GM18502 (cell line): ENCODE measurements around the gene IGIP.

Experiments used
- ATAC-seq: cut with Tn5 transposase; IDR thresholded peaks from one replicate; pipeline ENCODE4 v1.9.1; 2021; ENCODE audit warnings: mild to moderate bottlenecking; ENCODE audit not compliant: unreplicated experiment, poor library complexity

IGIP gene

DNA sequence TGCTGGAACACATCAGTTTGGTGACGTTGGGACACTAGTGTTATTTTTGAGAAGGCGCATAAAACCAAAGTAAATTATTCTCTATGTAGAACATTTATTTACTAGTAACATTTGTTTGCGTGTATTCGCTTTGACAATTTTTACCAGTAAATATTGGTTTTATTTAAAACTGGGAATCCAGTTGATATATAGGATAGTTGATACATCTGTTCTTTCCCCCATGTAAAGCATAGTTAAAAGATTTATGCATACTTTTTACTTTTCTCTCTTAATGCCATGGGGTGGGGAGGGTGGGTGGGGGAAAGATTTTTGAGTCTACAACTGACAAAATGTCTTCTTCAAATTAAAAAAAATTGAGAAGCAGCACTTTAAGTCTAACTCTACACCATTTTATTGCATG lies at the start of gene IGIP:
IGIP (plus strand) TSS at position 301 of the 400 bp plus-strand sequence. CDS start 2,540 bp downstream, outside the sequence.
- ATAC-seq, result no peak

DNA sequence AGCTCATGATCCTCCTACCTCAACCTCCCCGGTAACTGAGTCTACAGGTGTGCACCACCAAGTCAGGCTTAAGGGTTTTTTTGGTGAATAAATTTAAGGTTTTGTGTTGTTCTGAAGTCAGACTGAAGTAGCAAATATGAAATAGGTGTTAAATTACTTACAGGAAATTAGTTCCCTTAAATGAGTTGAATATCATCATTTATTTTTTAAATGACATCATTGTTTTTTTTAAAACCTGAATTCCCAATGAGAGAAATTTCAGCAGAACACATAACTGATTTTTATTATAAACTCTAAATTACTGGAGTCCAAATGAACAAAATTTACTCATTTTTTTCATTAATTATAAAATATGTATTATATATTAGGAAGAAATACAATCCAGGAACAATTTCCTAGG lies 49.6 kb upstream of the IGIP start:
- no peak for ATAC-seq

DNA sequence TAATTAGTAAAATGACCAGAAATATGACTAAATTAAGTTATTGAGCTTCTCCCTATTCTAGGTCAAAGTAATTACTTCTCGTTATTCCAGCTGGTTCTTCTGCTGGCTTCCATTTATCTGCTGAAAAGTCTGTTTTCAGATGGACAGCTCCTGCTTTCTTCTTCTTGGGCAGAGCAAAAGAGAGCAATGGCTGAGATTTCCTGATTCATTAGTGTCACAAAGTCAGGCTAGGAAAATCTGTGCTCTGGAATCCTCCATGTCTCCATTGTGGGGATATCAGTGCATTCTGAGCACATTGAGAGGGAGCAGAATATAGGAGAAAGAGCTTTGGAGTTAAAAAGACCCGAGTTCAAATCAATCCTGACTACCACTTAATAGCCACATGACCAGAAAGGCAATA lies 48.9 kb upstream of the IGIP start:
- ATAC-seq, result no peak

DNA sequence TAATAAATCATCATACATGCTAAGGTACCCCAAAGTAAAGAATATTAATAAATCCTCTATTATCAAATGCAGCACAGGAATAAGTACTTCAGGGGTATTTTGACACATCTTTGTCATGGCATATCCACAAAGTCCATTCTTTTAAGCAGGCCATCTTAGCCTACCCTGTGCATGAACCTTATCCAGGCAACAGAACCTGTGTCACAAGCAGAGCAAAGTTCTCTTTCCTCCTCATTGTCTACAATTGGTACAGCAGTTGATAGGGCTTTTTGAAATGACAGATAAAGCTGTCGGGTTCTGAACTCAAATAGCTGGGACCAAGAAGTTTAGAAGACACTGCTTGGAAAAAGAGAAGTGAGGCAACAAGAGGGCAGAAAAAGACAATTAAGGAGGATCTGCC lies 42.6 kb upstream of the IGIP start:
- ATAC-seq, result no peak

DNA sequence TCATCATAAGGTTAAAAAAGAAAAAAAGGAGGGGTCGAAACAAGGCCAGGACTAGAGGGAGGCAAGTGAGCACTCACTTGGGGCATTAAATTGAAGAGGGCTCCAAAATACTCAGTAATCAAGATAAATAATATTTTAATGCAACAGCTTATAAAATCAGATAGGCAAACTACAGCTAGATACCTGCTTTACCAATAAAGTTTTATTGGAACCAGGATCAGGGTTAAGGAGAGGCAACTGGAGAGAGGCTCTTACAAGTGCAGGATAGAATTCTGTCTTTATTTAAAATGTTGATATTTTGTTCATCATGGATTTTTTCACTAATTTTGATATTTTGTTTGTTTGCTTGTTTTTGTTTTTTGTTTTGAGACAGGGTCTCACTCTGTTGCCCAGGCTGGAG lies 42.1 kb upstream of the IGIP start:
- ATAC-seq, result no peak

DNA sequence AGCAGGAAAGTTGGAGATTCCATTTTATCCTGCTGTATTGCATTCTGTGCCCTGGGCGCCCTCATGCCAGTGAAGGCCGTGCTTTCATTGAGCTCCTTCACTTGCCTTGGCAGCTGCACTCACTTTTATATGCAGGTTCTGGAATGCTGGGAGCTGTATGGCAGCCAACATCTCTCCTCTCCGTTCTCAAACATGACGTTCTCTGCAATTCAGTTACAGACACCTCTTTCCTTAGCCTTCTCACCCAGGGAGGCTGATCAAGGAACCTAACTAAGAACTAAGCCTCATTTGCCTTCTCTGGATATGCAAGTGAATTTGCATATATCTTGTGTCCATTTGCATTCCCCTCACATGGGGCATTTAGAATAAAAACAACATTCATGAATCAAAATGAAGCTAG lies 41.2 kb upstream of the IGIP start:
- ATAC-seq, result no peak

DNA sequence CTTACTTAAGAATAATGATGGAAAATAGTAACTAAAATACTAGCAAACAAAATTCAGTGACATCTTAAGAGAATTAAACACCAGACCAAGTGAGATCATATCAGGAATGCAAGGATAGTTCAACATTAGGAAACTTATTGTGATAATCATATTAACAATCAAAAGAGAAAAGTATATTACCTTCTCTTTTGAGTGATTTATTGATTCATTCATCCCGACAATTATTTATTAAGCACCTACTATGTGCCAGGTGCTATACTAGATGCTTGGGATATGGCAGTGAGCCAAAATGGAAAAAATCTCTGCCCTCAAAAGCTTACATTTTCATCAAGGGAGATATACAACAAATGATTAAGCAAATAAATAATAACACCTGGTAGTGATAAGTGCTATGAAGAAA lies 35.5 kb upstream of the IGIP start:
- ATAC-seq, result no peak

DNA sequence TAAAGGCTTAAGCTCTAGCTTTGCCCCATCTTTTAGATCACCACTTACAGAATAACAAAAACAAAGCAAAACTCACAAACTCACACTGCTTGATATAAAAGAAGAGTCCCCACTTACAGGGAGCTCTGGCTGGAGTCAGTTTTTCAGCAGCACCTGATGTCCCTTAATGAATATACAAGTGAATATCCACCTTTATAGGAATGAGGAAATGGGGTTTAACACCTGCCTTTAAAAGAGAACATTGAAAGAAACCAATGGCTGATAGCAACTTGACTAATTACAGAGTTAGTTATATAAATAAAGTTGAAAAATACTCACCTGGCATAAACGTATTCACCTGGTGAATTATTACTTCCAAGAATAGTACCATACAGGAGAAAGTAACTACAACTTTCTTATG lies 32.6 kb upstream of the IGIP start:
- ATAC-seq, result no peak

DNA sequence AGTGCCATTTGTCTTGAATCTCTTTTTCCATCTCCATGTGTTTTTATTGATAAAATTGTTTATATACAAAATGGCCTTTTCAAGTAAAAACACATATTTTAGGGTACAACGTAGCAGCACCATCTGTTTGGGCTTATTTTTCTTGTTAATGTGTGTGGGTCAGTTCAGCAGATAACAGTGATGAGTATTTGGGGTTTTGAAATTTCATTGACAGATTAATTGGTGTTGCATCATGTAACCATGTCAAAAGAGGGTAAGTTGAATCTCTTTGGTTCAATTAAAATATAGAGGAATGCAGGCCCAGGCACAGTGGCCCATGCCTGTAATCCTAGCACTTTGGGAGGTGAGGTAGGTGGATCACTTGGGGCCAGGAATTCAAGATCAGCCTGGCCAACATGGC lies 31.9 kb upstream of the IGIP start:
- no peak for ATAC-seq

DNA sequence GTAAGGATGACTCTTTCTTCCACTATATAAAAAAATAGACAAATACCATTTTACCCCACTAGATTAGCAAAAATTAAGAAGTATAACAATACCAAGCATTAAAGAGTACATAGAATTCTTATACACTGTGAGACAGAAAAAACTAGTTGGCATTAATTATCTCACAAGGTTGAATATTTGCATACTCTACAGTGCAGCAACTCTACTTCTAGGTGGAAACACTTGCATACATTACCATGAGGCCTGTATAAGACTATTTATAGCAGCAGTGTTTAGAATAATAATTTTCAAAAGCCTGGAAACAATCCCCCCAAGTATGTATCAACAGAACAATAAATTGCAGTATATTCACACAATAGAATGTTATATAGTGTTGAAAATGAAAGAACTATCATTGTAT lies 30.8 kb upstream of the IGIP start:
- ATAC-seq, result no peak

DNA sequence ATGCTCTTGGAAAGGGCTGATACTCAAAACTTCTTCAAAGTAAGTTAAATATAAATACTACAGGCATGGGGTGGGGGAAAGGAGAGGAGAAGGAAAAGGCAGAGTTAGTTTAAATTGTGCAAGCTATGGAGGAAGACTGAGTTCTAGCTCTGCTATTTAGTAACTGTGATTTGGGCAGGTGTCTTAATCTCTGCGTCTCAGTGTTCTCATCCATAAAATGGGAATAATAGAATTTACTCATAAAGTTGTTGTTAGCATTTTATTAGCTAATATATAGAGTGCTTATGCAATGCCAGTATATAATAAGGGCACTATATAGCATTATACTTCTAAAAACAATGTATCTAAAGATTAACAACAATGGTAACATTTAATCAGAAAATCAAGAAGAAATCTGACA lies 24.6 kb upstream of the IGIP start:
- no peak for ATAC-seq

DNA sequence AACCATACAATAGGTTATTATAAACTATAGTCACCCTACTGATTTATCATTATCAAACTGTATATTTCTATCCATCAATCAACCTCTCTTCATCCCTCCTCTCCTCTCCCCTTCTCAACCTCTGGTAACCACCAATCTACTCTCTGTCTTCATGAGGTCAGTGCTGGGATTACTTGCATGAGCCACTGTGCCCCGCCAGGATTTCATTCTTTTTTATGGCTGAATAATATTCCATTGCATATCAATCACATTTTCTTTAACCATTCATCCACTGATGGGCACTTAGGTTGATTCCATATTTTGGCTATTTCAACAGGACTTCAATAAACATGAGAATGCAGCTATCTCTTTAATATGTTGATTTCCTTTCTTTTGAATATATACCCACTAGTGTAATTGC lies 22.6 kb upstream of the IGIP start:
- ATAC-seq, result no peak

DNA sequence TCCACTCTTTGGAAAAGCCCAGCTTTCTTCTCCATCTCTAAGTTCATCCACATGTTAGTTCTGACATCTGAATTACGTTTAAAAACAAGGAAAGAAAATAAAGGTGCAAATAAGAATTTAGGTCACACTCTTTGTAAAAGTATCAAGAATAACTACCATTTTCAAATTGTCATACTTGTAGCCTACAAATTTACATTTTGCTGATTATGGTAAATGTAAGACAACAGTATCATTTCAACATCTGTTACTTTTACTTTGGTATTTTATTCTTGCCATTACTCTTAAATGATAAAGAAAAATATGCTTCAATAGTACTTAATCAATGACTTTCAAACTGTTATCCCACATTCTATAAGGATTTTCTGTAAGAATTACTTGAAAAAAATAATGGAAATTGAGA lies 21.6 kb upstream of the IGIP start:
- ATAC-seq, result no peak

DNA sequence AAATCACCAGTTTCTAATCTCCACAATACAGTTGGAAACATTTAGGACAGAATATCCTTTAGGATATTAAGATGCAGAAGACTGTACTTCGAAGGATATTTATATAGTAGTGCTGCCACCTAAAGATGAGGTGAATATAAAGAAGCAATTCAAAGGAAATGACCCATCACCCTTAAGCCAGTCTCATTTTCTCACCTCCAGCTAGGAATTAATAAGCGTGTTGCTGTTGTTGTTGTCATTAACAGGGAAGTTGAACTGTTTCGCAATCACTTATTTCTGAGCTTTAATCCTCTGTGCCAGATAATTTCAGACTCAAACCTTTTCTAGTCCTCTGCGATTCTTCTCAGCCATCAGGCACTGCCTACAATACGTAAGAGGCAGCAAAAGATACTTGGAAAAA lies 19.6 kb upstream of the IGIP start:
- ATAC-seq, result no peak

DNA sequence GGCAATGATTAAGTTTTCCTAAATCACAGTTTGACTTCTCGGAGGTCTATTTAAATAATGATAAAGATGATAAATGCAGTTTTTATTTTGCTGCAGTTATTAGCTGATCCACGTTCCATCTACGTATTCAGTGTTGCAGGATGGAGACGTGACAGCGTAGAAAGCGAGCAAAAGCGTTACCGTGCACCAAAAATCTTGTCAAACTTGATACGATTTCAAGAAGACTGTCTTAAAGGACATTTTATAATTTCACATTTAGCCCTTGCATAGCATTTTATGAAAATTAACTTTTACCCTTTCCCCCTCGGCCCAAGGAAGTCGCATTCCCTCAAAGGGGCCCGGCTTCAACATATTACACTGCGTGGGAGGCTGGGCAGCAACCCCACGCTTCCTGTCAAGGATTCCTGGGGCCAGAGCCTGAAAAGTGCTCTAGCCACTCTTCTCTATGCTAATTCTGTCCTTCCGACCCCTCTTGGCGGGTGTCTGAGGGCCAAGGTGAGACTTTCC lies 18.9 kb upstream of the IGIP start:
- no peak for ATAC-seq

DNA sequence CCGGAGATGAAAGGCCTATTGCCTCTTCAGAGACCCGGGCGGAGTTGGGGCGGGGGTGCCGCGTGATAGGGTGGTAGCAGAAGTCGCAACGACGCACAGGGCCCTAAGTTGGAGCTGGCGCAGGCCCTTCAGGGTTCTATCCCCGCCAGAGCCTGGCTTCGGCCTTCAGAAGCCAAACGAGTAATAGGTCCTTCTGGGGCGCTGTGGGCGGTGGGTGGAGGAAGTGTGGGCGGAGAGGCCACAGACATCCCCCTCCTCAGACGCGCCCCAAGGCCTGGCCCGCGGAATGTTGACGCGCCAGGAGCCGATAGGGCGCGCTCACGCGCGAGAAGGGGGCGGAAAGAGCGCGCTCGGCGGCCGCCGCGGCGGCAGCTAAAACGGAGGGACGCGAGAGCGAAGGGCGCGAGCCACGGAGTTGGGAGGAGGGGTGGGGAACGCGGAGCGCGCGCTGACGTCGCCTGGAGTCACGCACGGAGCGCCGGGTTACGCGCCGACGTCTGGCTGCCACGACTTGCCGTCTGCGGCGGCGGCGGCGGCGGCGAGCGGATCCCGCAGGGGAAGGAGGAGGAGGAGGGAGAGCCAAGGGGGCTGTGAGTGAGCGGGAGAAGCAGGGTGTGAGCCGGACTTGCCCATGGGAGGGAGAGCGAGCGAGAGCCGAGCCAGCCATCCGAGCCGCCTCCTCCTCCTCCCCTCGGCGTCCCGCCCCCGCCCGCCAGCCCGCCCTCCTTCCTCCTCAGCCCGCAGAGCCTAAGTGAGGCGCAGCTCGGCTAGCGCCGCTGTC lies 18.2 kb upstream of the IGIP start:
- peak; percentile 90 for ATAC-seq

DNA sequence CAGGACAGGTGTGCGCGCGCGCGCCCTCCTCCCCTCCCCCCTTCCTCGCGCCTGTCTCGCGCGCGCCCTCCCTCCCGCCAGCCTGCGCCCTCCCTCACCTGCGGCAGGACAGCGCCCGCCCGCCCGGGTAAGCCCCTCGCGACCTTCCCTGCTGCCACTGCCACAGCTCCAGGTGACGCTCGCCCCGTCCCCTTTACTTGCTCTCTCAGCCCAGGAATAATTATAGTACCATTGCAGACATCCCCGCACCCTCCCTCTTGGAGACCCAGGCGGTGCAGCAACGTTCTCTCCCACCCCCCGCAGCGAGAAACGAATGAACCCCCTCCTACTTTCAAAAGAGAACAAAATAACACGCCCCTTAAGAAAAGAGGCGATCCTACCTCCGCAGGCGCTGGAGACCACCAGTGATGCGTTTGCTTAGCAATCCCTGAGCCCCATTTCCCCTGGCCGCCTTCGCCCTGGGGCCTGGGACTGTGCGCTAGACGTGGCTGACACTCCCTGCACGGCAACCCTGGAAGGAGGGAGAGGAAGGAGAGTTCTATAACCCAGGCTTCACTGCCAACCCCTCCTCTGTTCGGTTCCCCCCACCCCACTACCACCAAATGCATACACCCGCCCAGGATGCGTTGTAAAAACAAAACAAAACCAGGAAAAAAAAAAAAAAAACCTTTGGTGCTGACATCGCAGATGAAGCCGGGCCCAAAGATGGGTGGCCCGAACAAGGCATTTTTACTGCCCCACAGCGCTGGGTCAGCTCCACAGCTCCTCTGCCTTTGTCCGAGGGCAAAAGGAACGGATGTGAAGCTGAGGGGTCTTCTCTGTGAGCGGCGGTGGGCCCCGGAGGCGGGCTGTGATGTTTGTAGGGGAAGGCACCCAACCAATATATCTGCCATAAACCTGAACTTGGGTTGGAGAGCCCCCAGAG lies 17.4 kb upstream of the IGIP start:
- ATAC-seq, result no peak

DNA sequence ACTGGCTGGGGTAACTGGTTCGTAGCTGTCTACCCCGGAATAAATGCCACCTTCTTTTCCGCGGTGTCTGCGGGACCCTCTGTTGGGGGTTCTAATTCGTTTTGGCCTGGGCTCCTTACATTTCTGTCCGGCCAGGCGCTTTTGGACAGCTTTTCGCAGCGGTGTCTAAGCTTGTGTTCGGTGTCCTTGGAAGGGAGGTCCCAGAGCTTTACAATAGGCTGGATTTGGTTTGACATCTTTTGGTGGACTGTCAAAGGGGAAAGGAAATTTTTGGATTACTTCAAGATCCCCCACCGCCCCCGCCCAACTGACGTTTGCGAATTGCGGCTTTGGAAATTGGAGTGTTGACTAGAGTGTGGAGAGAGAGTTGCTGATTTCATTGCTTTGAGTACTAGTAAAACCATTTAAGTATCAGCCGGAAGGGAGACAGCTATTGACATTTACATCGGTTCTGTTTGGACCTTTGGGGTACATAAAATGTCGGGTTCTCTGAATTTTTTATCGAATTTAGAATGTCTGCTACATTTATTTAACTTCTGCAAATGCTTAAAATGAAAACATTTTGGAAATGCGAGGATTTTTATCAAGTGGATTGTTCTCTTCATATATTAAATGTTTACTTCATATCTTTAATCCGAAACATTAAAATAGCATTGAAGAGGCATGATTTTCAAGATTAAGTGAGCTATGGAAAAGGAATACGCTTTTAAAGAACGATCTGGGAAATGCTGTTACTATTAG lies 16.5 kb upstream of the IGIP start:
- no peak for ATAC-seq

DNA sequence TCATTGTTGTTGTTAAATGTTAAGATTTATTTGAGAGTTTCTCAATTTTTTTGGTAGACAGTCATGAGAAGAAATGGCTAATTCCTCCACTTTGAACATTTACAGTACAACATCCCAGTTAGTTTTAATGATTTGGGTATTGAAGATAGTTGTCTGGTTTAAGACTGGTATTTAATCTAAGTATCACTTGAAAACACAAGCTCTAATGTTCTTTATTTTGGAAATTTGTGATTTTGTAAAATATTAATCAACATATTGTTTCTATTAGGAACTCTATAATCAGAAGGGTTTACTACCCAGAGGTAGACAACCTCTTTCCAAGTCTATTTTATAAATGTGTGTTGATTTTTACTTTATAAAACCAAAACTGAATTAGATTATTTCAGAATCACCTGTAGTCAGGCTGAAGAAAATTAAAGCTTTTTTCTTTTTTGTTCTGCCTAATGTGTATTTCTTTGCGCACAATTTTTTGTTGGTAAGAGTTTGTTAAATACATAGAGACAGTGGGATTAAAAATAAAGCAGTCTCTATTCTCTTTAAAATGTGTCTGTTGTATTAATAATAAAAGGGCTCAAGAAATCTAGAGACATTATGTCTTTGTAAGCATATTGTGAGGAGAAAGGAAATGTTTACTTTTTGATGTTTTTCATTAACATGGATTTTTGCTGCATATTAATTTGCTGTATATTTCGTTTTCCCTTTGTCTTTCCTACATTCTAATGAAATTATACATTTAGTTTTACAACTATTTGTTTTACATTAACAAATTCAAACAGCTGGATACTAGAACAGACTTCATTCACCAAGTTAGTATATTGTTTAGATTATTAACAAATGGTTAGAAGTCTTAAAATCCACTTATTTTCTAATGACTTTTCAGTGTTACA lies 15.7 kb upstream of the IGIP start:
- no peak for ATAC-seq

DNA sequence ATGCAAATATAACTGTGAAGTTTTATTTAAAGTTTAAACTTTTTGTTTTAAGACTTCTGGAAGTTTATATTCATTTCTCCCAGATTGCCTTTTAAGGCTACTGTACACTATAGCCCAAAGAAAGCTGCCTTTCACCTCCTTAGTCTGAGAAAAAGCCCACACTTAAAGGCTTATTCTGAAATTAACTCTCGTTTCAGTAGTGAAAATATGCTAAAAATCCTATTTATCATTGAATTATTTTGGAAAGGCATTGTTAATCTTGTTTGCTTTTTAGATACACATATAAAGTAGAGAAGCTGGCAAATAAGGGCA lies 15.1 kb upstream of the IGIP start:
- ATAC-seq, result no peak
